Prostate gland (tissue), 2 donors: ENCODE measurements around the gene THEM4.

ENCODE experiments used
- POLR2A ChIP-seq: fragments of 450-650 bp; IDR thresholded peaks from one replicate; pipeline ENCODE4 v1.6.1; 2016; ENCODE audit warnings: antibody characterized with exemption, mild to moderate bottlenecking
- POLR2AphosphoS5 ChIP-seq: sonication (generic); formaldehyde crosslinking; IDR thresholded peaks from one replicate; pipeline ENCODE4 v1.6.1; 2017; ENCODE audit warnings: antibody characterized with exemption
- TF ChIP-seq, protein P1 (sequence below), 4 experiments: fragments of 200-600 bp in 2 of 4; fragments of 450-650 bp in 2 of 4; sonication (generic) in 2 of 4; IDR thresholded peaks; 1 replicate in 3 of 4; 2 replicates in 1 of 4; pipeline ENCODE4 v1.5.1; 2016 to 2019; ENCODE audit warnings: antibody characterized with exemption in 4 of 4, mild to moderate bottlenecking in 2 of 4, moderate library complexity in 2 of 4

DNA sequence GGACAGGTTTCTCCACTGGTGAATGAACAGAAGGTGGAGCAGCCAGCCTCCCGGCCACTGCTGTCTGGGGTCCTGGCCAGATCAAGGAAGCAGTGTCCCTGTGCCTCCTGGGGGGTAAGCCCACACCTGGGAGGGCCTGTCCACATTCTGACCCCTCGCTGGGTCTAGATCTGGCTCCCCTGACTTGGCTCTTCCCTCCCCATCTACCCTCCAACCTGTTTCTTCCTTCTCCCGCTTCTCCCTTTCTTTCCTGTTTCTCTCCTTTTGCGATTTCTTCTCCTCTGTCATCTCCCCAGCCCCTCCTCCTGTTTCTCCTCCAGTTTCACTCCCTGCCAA lies 78.1 kb downstream of the THEM4 start:
- TF ChIP-seq, protein P1, sequence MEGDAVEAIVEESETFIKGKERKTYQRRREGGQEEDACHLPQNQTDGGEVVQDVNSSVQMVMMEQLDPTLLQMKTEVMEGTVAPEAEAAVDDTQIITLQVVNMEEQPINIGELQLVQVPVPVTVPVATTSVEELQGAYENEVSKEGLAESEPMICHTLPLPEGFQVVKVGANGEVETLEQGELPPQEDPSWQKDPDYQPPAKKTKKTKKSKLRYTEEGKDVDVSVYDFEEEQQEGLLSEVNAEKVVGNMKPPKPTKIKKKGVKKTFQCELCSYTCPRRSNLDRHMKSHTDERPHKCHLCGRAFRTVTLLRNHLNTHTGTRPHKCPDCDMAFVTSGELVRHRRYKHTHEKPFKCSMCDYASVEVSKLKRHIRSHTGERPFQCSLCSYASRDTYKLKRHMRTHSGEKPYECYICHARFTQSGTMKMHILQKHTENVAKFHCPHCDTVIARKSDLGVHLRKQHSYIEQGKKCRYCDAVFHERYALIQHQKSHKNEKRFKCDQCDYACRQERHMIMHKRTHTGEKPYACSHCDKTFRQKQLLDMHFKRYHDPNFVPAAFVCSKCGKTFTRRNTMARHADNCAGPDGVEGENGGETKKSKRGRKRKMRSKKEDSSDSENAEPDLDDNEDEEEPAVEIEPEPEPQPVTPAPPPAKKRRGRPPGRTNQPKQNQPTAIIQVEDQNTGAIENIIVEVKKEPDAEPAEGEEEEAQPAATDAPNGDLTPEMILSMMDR (IDR thresholded peaks at IDR 0.05) = no peak
- TF ChIP-seq POLR2A (no peak), POLR2AphosphoS5 (no peak)
